ENCODE measurements around the gene CTTN.

CTTN gene

GRCh38 chr11:70409437-70409836 lies 11.1 kb downstream of the CTTN start:
- TF ChIP-seq, protein P1, sequence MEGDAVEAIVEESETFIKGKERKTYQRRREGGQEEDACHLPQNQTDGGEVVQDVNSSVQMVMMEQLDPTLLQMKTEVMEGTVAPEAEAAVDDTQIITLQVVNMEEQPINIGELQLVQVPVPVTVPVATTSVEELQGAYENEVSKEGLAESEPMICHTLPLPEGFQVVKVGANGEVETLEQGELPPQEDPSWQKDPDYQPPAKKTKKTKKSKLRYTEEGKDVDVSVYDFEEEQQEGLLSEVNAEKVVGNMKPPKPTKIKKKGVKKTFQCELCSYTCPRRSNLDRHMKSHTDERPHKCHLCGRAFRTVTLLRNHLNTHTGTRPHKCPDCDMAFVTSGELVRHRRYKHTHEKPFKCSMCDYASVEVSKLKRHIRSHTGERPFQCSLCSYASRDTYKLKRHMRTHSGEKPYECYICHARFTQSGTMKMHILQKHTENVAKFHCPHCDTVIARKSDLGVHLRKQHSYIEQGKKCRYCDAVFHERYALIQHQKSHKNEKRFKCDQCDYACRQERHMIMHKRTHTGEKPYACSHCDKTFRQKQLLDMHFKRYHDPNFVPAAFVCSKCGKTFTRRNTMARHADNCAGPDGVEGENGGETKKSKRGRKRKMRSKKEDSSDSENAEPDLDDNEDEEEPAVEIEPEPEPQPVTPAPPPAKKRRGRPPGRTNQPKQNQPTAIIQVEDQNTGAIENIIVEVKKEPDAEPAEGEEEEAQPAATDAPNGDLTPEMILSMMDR (IDR thresholded peaks at IDR 0.05; ENCODE audit: unreplicated experiment in 3 of 3): no peak
- H3K4me1 Mint-ChIP-seq: no peaks in the 10 kb centered on the region

GRCh38 chr11:70409871-70410270 lies 11.5 kb downstream of the CTTN start:
- Mint-ChIP-seq H3K27me3 (ENCODE audit: low read depth) (no peaks in the 10 kb centered on the region), H3K27ac (no peak overlapping the region), H3K4me1 (no peaks in the 10 kb centered on the region), H3K9me3 (no peaks in the 10 kb centered on the region), H3K36me3 (ENCODE audit: low read depth) (peaks cover 70% of the 10 kb centered on the region), H3K4me3 (no peak overlapping the region)
- TF ChIP-seq, protein P1 (IDR thresholded peaks at IDR 0.05; ENCODE audit: unreplicated experiment in 3 of 3): no peak

More at GRCh38 chr11:70409437-70409836, 11.1 kb downstream of the CTTN start:
- Mint-ChIP-seq H3K36me3 (ENCODE audit: low read depth) (peaks cover 66% of the 10 kb centered on the region), H3K27me3 (ENCODE audit: low read depth) (no peaks in the 10 kb centered on the region), H3K27ac (no peak overlapping the region), H3K4me3 (no peak overlapping the region), H3K9me3 (no peaks in the 10 kb centered on the region)

DNA sequence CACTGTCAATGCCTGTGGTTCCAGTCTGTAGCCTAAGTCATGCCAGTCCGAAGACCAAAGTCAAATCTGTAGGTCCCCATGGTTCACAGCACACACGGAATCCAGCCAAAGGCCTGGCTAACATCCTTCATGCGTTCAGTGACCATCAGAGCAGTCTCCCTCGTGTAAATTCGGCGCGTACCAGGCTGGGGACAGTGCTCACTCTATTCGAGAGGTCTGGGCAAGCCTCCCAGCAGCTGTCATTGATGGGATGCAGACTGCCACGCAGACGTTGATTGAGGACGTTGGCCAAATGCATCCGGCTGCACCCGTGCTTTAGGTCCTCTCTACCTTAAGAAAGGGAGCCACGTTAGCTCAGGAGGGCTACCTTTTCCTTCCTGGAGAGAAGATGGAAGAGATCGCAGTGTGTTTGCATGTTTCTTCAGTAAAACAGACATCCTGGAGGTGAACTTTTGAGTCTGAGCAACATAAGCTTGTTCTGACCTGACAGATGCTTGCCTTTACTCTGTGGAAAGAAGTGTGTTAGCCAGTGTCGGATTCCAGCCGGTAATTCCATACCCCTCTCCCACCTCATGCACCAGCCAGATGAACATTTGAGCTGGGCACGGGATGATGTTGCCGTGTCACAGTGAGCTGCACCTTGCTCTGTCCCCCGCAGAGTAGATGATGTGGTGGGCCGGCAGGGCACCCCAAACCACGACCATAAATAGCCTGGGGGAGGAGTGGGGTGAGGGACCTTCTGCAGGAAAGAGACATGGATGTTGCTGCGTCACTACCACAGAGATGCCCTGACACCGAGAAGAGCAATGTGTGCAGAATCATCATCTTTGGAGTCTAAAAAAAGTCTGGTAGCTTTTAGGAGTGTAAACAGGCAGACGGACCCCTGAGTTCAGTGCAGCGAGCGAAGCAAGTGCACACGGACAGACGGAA lies 12.2 kb downstream of the CTTN start:
- Mint-ChIP-seq H3K36me3 (ENCODE audit: low read depth) (peaks cover 73% of the 10 kb centered on the region), H3K4me3 (no peak overlapping the region), H3K9me3 (no peaks in the 10 kb centered on the region), H3K4me1 (no peaks in the 10 kb centered on the region), H3K27me3 (ENCODE audit: low read depth) (no peaks in the 10 kb centered on the region), H3K27ac (no peak overlapping the region)
- TF ChIP-seq, protein P1 (IDR thresholded peaks at IDR 0.05; ENCODE audit: unreplicated experiment in 3 of 3): no peak

DNA sequence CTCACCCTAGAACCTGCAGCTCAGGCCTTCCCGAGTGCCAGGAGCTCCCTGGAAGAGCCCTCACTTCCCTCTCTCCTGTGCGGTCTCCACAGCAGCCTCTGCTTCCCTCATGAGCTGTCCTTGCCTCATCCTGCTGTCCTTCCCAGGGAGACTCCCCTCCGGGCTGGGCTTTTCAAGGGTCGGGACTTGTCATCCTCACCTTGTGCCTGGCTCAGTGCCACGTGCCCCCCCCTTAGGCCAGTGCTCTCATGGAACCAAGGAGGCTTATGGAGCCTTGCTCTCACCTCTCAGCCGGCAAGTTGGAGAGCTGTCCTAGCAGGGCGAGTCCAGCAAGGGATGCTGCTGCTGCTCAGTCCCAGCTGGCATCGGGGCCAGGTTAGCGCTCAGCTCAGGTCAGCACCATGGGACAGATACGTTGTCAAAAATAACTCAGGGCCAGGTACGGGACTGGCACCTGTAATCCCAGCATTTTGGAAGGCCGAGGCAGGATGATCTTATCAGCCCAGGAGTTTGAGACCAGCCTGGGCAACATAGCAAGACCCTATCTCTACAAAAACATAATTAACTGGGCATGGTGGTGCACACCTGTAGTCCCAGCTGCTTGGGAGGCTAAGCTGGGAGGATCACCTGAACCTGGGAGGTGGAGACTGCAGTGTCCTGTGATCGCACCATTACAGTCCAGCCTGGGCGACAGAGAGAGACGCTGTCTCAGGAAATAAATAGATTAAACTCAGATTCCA lies 13.6 kb downstream of the CTTN start:
- H3K27me3 Mint-ChIP-seq (ENCODE audit: low read depth): no peaks in the 10 kb centered on the region
- no peaks in the 10 kb centered on the region for H3K4me1 Mint-ChIP-seq
- TF ChIP-seq, protein P1 (IDR thresholded peaks at IDR 0.05; ENCODE audit: unreplicated experiment in 3 of 3): no peak

DNA sequence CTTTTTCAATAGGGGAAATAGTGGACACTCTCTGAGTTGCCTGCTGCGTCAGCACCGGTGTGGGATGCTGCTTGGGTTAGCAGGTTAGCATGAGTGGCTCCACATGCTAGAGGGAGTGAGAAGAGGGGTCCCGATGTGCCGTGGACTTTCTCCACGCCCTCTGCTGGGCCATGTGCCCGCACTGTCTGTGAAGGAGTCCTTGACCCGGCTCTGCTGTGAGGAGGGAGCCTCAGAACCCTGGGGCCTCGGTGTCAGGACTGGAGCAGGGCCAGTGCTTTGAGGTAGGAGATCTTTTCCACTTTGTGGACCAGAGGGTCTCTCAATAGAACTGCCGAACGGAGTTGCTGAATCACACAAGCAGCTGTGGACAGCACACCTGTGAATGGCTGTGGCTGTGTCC lies 14.8 kb downstream of the CTTN start:
- TF ChIP-seq, protein P1 (IDR thresholded peaks at IDR 0.05; ENCODE audit: unreplicated experiment in 3 of 3): no peak
- H3K4me3 Mint-ChIP-seq: no peak overlapping the region
- H3K27me3 Mint-ChIP-seq (ENCODE audit: low read depth): no peaks in the 10 kb centered on the region
- no peaks in the 10 kb centered on the region for H3K9me3 Mint-ChIP-seq
- H3K36me3 Mint-ChIP-seq (ENCODE audit: low read depth): peaks cover 77% of the 10 kb centered on the region
- no peaks in the 10 kb centered on the region for H3K4me1 Mint-ChIP-seq
- H3K27ac Mint-ChIP-seq: no peak overlapping the region

More for the DNA sequence above, 13.6 kb downstream of the CTTN start:
- no peaks in the 10 kb centered on the region for H3K9me3 Mint-ChIP-seq
- peaks cover 80% of the 10 kb centered on the region for H3K36me3 Mint-ChIP-seq (ENCODE audit: low read depth)
- no peak overlapping the region for H3K27ac Mint-ChIP-seq
- no peak overlapping the region for H3K4me3 Mint-ChIP-seq

Data from nephron (organoid).